Activated CD8-positive, alpha-beta T cell treated with anti-CD3 and anti-CD28 coated beads for 36 hours (primary cell): ENCODE results near the gene MARCHF3. TPM values are rescaled to one million over a fixed set of nuclear protein-coding genes. Genes with fewer than 3 reads are reported as not detected.

ENCODE experiments used
- ATAC-seq: fragments of 200-7000 bp; cut with Tn5 transposase; one replicate; pipeline ENCODE4 v1.10.0; 2021; ENCODE audit warnings: mild to moderate bottlenecking, moderate library complexity
- CTCF ChIA-PET: fragments of 350-600 bp; sonication (Branson Sonifier 250); formaldehyde crosslinking; loops from one replicate; lab custom pipeline; 2021; ENCODE audit warnings: antibody characterized with exemption; lab: Charles Lee
- POLR2A ChIA-PET: fragments of 350-600 bp; sonication (Branson Sonifier 250); formaldehyde crosslinking; loops from one replicate; lab custom pipeline; 2021; ENCODE audit warnings: antibody characterized with exemption; lab: Charles Lee
- DNase-seq: peaks from one replicate; pipeline ENCODE4 v3.0.0-alpha.2; 2020
- H3K27ac Mint-ChIP-seq: one replicate; pipeline ENCODE4 v1.8.0; 2021; ENCODE audit warnings: mild to moderate bottlenecking, mixed read lengths
- H3K27me3 Mint-ChIP-seq: one replicate; pipeline ENCODE4 v1.8.0; 2021; ENCODE audit warnings: mixed read lengths
- H3K36me3 Mint-ChIP-seq: one replicate; pipeline ENCODE4 v1.8.0; 2021; ENCODE audit warnings: low read depth, mixed read lengths
- H3K4me1 Mint-ChIP-seq: one replicate; pipeline ENCODE4 v1.8.0; 2021; ENCODE audit warnings: low read depth, mixed read lengths
- H3K4me3 Mint-ChIP-seq: one replicate; pipeline ENCODE4 v1.8.0; 2021; ENCODE audit warnings: mild to moderate bottlenecking, moderate library complexity, mixed read lengths
- H3K9me3 Mint-ChIP-seq: one replicate; pipeline ENCODE4 v1.8.0; 2021; ENCODE audit warnings: mixed read lengths
- intact Hi-C: fragments of 100-400 bp; cut with micrococcal nuclease; formaldehyde crosslinking; loops from one replicate; pipeline ENCODE4 v1.10.0; 2022
- total RNA-seq, 2 experiments: library from RNA; stranded (reverse); gene quantifications; one replicate each; pipeline ENCODE4 v1.2.3, GENCODE V29; 2021
- TF ChIP-seq, protein P1 (sequence below): fragments of 200-600 bp; IDR thresholded peaks from one replicate; pipeline ENCODE4 v1.8.0; 2022; ENCODE audit warnings: antibody characterized with exemption, mild to moderate bottlenecking

MARCHF3 gene
- total RNA-seq, 2 experiments from 2014 or later: 6.1 TPM

GRCh38 chr5:126878085-126878484 is 152.3 kb downstream of the MARCHF3 start:
- H3K27ac Mint-ChIP-seq: no peak overlapping the region
- TF ChIP-seq, protein P1, sequence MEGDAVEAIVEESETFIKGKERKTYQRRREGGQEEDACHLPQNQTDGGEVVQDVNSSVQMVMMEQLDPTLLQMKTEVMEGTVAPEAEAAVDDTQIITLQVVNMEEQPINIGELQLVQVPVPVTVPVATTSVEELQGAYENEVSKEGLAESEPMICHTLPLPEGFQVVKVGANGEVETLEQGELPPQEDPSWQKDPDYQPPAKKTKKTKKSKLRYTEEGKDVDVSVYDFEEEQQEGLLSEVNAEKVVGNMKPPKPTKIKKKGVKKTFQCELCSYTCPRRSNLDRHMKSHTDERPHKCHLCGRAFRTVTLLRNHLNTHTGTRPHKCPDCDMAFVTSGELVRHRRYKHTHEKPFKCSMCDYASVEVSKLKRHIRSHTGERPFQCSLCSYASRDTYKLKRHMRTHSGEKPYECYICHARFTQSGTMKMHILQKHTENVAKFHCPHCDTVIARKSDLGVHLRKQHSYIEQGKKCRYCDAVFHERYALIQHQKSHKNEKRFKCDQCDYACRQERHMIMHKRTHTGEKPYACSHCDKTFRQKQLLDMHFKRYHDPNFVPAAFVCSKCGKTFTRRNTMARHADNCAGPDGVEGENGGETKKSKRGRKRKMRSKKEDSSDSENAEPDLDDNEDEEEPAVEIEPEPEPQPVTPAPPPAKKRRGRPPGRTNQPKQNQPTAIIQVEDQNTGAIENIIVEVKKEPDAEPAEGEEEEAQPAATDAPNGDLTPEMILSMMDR: no peak
- intact Hi-C loops: no loop called here
- H3K4me1 Mint-ChIP-seq: no peaks in the 10 kb centered on the region
- ATAC-seq (no peak), DNase-seq (no peak)
- ChIA-PET CTCF (no interaction called here), POLR2A (interaction anchor here (1.1 kb wide), 1 partner anchor 24 kb away, joined by 3 read pairs; no protein-coding TSS in a partner anchor)
- no peaks in the 10 kb centered on the region for H3K36me3 Mint-ChIP-seq
- no peak overlapping the region for H3K4me3 Mint-ChIP-seq
- no peaks in the 10 kb centered on the region for H3K27me3 Mint-ChIP-seq
- H3K9me3 Mint-ChIP-seq: no peaks in the 10 kb centered on the region

GRCh38 chr5:126877602-126878001 is 152.8 kb downstream of the MARCHF3 start:
- ATAC-seq (no peak), DNase-seq (no peak)
- ChIA-PET CTCF (no interaction called here), POLR2A (interaction anchor here (1.1 kb wide), 1 partner anchor 24 kb away, joined by 3 read pairs; no protein-coding TSS in a partner anchor)
- no peak overlapping the region for H3K4me3 Mint-ChIP-seq
- no peaks in the 10 kb centered on the region for H3K9me3 Mint-ChIP-seq
- no peaks in the 10 kb centered on the region for H3K27me3 Mint-ChIP-seq
- no peaks in the 10 kb centered on the region for H3K36me3 Mint-ChIP-seq
- H3K27ac Mint-ChIP-seq: no peak overlapping the region
- TF ChIP-seq, protein P1: no peak
- H3K4me1 Mint-ChIP-seq: no peaks in the 10 kb centered on the region
- intact Hi-C loops: no loop called here

GRCh38 chr5:126875303-126875785 is 155.0 kb downstream of the MARCHF3 start:
- Mint-ChIP-seq H3K27me3 (no peaks in the 10 kb centered on the region), H3K4me3 (no peak overlapping the region), H3K4me1 (no peaks in the 10 kb centered on the region), H3K27ac (no peak overlapping the region), H3K9me3 (no peaks in the 10 kb centered on the region), H3K36me3 (no peaks in the 10 kb centered on the region)
- TF ChIP-seq, protein P1: no peak
- DNase-seq (no peak), ATAC-seq (no peak)
- POLR2A ChIA-PET: no interaction called here
- intact Hi-C loops: no loop called here
- CTCF ChIA-PET: no interaction called here

- TF ChIP-seq, protein P1: no peak
- Mint-ChIP-seq H3K4me1 (peaks cover 10% of the 10 kb centered on the region), H3K36me3 (no peaks in the 10 kb centered on the region), H3K4me3 (no peak overlapping the region), H3K27ac (no peak overlapping the region), H3K9me3 (no peaks in the 10 kb centered on the region), H3K27me3 (no peaks in the 10 kb centered on the region)
- ChIA-PET CTCF (no interaction called here), POLR2A (no interaction called here)
- ATAC-seq (no peak), DNase-seq (no peak)
- intact Hi-C loops: no loop called here
These were observed 157.6 kb downstream of the MARCHF3 start for GRCh38 chr5:126872561-126873354.

GRCh38 chr5:126871441-126871840 is 158.9 kb downstream of the MARCHF3 start:
- H3K27ac Mint-ChIP-seq: no peak overlapping the region
- H3K4me1 Mint-ChIP-seq: peaks cover 10% of the 10 kb centered on the region
- CTCF ChIA-PET: no interaction called here
- POLR2A ChIA-PET: no interaction called here
- H3K27me3 Mint-ChIP-seq: no peaks in the 10 kb centered on the region
- no peaks in the 10 kb centered on the region for H3K36me3 Mint-ChIP-seq
- no peaks in the 10 kb centered on the region for H3K9me3 Mint-ChIP-seq
- no peak overlapping the region for H3K4me3 Mint-ChIP-seq
- intact Hi-C loops: no loop called here
- TF ChIP-seq, protein P1: no peak
- DNase-seq: no peak
- no peak for ATAC-seq
